ENCODE results near the gene CMTM3.
"Not testable (repeated sequence)": the region's sequence is repeated elsewhere in the genome, so short reads cannot be mapped to it uniquely, and the experiment has no call there.

Gene CMTM3

GRCh38 chr16:66581246-66581952 is 23.1 kb upstream of the CMTM3 start:
- no peak for DNase-seq

- peak in 2 of 56 donors; percentile 5 to 13 for DNase-seq
Measured at GRCh38 chr16:66585481-66586239, 18.8 kb upstream of the CMTM3 start.

GRCh38 chr16:66587881-66588600 is 16.5 kb upstream of the CMTM3 start:
- DNase-seq, result peak in 2 of 56 donors; percentile 15 to 21

GRCh38 chr16:66588981-66589713 is 15.4 kb upstream of the CMTM3 start:
- peak in 13 of 56 donors; percentile 9 to 48 (median 17) for DNase-seq

- no peak for DNase-seq
Measured at GRCh38 chr16:66590322-66590721, 14.2 kb upstream of the CMTM3 start.

- no peak for DNase-seq
Measured at GRCh38 chr16:66591018-66591417, 13.5 kb upstream of the CMTM3 start.

- DNase-seq, result no peak
Measured at GRCh38 chr16:66592241-66592640, 12.3 kb upstream of the CMTM3 start.

- no peak for DNase-seq
Measured at GRCh38 chr16:66592814-66593213, 11.7 kb upstream of the CMTM3 start.

GRCh38 chr16:66594739-66595138 is 9.8 kb upstream of the CMTM3 start:
- DNase-seq, result no peak

GRCh38 chr16:66596559-66596958 is 7.9 kb upstream of the CMTM3 start:
- not testable (repeated sequence) for DNase-seq

GRCh38 chr16:66596986-66597848 is 7.3 kb upstream of the CMTM3 start:
- no peak for DNase-seq

- DNase-seq, result no peak
Measured at GRCh38 chr16:66598111-66598510, 6.4 kb upstream of the CMTM3 start.

GRCh38 chr16:66599726-66600125 is 4.8 kb upstream of the CMTM3 start:
- no peak for DNase-seq

- DNase-seq, result no peak
Measured at GRCh38 chr16:66600477-66600876, 4.0 kb upstream of the CMTM3 start.

- DNase-seq, result no peak
Measured at GRCh38 chr16:66601471-66601870, 3.0 kb upstream of the CMTM3 start.

- peak in 18 of 56 donors; percentile 14 to 55 (median 29) for DNase-seq
Measured at GRCh38 chr16:66603537-66604375, 748 bp upstream of the CMTM3 start.

GRCh38 chr16:66605177-66605978 is 874 bp downstream of the CMTM3 start:
- peak in 9 of 56 donors; percentile 8 to 73 (median 21) for DNase-seq

- DNase-seq, result peak in 4 of 56 donors; percentile 10 to 16 (median 13)
Measured at GRCh38 chr16:66605979-66606751, 1.7 kb downstream of the CMTM3 start.
